ENCODE results near the gene PTPRS.

Gene PTPRS

GRCh38 chr19:5305163-5305562 lies 35.4 kb downstream of the PTPRS start:
- no peak for DNase-seq

- DNase-seq: no peak
These were observed 36.1 kb downstream of the PTPRS start for GRCh38 chr19:5304486-5304885.

GRCh38 chr19:5303208-5303607 lies 37.4 kb downstream of the PTPRS start:
- no peak for DNase-seq

- DNase-seq: peak; percentile 56
These were observed 38.2 kb downstream of the PTPRS start for GRCh38 chr19:5302396-5302795.

GRCh38 chr19:5299137-5299536 lies 41.5 kb downstream of the PTPRS start:
- DNase-seq: no peak

- DNase-seq: no peak
These were observed 42.1 kb downstream of the PTPRS start for GRCh38 chr19:5298471-5298901.

- DNase-seq: no peak
These were observed 43.3 kb downstream of the PTPRS start for GRCh38 chr19:5297272-5297669.

GRCh38 chr19:5296457-5297271 lies 43.9 kb downstream of the PTPRS start:
- no peak for DNase-seq

GRCh38 chr19:5296021-5296420 lies 44.6 kb downstream of the PTPRS start:
- no peak for DNase-seq

- no peak for DNase-seq
These were observed 46.0 kb downstream of the PTPRS start for GRCh38 chr19:5294403-5295160.

- DNase-seq: peak; percentile 81
These were observed 46.8 kb downstream of the PTPRS start for GRCh38 chr19:5293612-5294378.

GRCh38 chr19:5292822-5293611 lies 47.6 kb downstream of the PTPRS start:
- DNase-seq: peak; percentile 81

- peak; percentile 51 for DNase-seq
These were observed 48.2 kb downstream of the PTPRS start for GRCh38 chr19:5292453-5292821.

- DNase-seq: no peak
These were observed 48.9 kb downstream of the PTPRS start for GRCh38 chr19:5291588-5292193.
